GM04503 (cell line): ENCODE measurements around the gene AVPR2.

ENCODE experiments used
- DNase-seq: peaks from one replicate; pipeline ENCODE4 v3.0.0-alpha.2; 2012; ENCODE audit warnings: low read depth

The AVPR2 gene

DNA sequence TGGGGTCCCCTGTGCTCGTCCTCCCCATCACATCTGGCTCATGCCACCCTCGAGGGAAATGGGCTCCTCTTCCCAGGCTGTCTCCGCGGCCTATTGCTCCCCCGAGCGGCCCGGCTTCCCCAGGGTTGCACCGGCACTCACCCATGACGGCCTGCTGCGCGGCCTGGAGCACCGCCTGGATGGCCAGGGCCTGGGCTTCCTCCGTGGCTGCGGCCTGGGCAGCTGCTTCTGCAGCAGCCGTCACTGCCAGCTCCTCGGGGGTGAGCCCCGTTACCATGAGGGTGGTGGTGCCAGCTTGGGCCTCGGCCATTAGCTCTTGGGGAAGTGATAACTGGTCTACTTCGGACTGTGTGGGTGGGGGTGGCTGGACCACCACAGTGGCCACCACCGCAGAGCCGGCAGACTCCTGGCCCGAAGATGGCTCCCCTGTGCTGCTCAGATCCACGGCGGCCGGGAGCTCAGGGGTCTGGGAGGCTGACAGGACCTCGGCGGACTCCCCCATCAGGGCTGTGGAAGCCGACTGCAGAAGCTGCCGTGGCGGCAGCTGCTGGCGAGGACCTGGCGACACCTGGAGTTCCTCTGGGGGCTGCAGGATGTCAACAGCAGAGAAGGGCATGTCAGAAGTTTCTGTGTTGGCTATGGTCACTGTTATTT, 48.0 kb downstream of the AVPR2 start:
- DNase-seq = no peak

DNA sequence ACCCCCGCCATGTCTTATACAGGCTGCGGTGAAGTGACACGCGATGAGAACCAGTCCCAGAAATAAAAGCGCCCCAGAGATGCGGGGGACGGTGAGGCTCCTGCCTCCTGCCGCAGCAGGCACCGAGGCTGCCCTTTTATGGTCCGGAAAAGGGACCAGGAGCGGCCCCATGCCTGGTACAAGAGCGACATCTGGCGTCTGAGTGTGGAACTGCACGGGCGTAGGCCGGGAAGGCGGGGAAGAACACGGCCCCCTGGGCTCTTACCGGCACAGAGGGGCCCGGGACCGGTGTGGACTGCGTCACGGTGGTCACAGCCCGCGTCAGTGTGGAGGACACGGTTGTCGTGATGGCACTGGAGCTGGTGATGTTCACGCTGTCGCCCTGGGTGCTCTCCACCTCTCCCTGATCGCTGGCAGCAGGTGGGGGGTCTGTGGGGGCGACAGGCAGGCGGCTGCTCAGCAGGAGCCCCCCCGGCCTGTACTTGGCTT, 48.9 kb downstream of the AVPR2 start:
- no peak for DNase-seq

DNA sequence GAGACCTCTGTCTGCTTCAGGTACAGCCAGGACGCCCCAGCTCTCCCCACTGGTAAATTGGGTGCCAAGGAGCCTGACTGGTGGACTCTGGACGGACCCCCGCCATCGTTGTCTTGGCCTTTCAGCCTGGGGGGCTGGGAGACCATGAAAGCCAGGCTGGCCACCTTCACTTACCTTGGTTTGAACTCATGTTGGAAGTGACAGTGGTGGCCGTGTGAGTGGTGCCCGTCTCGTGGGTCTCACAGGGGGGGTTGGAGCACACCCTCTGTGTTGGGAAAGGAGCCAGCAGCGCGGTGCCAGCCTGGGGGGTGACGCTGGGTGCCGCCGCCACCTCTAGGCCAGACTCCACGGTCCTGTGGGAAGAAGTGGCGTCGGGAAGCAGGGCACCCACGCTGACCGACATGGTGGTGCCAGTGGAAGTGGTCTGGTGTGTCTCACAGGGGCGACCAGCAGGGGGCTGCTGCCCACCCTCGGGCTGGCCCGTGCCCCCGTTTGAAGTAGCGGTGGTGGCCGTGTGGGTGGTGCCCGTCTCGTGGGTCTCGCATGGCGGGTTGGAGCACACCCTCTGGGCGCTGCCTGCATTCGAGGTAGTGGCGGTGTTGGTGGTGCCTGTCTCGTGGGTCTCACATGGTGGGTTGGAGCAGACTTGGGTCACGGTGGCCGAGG, 49.6 kb downstream of the AVPR2 start:
- DNase-seq = no peak

DNA sequence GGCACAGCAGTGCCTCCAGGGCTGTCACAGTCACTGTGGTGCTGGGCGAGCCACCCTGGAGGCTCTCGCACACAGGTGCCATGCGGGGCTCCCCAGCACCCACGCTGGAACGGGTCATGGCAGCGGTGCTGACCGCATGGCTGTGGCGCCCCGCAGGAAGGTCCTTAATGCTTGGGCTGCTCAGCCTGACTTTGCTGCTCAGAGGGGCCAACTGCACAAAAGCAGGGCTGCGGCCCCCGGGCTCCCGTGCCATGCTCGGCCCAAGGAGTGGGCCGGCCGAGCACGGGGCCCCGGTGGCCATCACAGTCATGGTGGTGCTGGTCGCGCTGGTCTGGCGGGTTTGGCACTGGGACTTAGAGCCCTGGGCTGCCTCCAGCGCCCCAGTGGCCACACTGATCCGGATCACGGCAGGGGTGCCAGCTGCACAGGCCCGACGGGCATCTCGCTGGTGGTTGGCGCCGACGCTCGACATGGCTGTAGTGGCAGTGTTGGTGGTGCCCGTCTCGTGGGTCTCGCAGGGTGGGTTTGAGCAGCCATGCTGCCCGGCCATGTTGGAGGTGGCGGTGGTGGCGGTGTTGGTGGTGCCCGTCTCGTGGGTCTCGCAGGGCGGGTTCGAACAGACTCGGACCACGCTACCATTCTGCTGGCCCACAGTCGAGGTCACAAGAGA, 50.2 kb downstream of the AVPR2 start:
- DNase-seq = no peak

DNA sequence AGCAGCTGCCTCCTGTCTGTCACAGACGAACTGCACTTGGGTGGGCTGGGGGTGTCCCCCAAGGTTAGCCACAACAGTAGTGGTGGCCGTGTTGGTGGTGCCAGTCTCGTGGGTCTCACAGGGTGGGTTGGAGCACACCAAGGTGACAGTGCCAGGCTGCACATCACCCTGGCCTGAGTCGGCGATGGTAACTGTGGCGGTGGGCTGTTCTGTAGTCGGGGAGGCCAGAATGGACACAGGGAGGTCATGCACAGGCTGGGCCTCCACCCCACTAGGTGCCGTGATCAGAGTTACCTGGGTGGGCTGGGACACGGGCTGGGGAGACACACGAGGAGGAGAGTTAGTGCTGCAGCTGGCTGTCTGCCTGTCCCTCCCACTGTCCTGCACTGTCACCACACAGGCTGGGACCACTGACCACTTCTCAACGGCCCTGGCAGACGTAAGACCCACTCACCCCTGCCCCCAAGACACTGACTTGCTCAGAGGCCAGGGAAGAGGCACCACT, 50.8 kb downstream of the AVPR2 start:
- DNase-seq = no peak

DNA sequence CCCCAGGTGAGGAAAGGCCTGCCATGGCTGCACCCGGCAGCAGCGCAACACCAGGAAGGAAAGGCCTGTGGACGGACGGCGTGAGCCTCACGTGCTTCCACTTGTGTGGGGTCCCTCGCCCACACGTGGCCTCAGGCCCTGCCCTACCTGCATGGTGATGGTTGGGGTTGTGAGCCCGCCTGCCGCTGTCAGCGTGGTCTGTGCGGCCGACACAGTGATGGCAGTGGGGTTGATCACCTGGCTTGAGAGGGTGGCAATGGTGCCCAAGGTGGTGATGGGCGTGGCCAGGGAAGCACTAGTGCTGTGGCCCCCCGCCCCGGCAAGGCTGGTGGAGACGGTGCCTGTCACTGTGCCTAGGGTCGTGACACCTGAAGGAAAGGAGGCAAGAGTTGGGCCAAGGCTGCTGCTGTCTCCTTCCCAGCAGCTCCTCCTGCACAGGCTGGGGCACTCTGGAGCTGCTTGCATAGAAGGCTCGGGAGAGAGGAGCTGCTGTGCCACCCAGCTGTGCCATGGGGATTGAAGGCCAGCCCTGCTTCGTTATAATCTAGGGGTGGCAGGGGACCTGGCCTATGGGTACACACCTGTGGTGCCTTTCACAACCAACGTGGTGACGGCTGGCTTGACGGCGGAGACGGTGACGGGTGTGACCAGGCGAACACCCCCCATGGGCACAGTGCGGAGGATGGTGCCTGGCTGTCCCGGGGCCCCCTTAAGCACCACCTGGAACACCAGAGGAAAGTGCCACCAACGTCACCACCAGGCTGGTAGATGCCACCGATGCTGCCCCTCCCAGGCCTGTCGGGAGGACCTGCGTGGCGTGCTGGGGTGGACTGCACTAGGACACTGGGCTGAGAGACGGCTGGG, 51.8 kb downstream of the AVPR2 start:
- DNase-seq = no peak
